NK-92 treated with Interleukin-12 subunit alpha and Interleukin-12 subunit beta, amount 100 ng/mL, for 24 hours (cell line): ENCODE measurements around the gene HECW1.

Experiments
- DNase-seq: peaks from one replicate; lab custom pipeline; 2025; lab: John Stamatoyannopoulos, UW

Gene HECW1

GRCh38 chr7:43265139-43265538 is 152.7 kb downstream of the HECW1 start:
- no peak for DNase-seq

DNA sequence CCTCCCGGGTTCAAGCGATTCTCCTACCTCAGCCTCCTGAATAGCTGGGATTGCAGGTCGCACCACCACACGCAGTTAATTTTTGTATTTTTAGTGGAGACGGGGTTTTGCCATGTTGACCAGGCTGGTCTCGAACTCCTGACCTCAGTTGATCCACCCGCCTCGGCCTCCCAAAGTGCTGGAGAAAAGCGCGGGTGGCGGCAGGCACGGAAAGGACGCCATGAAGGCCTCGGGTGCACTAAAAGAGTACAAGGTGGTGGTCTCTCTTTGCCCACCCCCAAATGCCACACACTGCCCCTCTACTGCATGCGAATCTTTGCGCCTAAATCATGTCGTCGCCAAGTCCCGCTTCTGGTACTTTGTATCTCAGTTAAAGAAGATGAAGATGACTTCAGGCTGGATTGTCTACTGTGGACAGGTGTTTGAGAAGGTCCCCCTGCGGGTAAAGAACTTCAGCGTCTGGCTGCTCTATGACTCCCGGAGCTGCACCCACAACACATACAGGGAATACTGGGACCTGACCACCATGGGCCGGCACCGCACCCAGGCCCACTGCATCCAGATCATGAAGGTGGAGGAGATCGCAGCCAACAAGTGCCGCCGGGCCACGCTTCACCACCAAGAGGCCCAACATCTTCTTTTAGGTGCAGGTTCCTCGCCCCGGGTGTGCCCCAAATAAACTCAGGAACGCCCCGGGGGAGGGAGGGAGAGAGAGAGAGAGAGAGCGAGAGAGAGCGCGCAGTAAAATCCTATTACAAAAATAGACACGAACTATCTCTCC is 161.7 kb downstream of the HECW1 start:
- no peak for DNase-seq

DNA sequence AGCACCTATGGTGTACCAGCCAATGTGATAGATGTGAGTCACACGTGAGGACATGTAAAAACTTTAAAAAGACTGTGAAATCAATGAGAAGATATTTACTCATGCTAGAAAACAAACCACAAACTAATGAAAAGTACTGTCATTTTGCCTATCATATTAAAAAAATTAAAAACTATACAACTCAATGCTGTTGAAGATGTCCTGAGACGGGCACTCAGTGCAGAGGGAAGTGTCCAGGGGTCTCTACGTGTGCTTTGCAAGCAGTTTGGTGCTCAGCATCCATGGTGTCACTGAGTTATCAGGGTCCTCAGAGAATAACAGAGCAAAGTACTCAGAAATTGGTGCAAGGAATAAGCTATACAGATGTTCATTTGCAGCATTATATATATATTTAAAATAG is 162.3 kb downstream of the HECW1 start:
- DNase-seq = no peak

DNA sequence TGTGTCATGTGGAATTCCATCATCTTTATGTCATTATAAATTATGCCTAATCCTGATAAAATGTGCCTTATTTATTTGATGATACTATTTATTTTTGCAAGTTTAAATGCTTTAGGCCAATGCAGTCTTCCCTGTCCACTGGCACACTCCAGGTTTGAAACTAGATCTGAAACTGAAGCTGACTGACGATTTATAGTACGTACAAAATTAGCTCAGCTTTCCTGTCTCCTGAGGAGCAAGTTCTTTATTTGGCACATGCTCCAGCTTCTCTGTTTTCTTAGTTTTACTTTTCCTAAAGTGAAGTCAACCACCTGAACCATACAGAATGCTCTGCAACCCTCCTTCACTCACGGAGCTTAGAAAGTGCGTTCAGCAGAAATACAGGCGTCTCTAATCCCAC is 164.1 kb downstream of the HECW1 start:
- DNase-seq = no peak

GRCh38 chr7:43278088-43278644 is 165.7 kb downstream of the HECW1 start:
- no peak for DNase-seq

DNA sequence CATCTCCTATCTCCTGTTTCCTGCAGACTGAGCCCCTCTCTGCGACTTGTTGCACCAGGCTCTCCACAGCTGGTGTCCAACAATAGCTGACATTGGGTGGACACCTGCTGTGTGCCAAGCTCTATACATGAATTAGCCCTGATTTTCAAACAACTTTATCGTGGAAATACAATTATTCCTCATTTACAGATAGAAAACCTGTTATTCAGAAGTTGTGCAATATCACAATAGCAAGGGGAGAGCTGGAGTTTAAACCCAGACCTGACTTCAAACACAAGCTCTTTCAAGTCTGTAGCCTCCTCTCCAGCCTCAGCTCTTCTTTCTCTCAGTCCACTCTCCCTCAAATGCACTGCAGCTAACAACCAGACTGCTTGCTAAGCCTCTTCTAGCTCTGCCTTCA is 168.8 kb downstream of the HECW1 start:
- DNase-seq = no peak

- DNase-seq = no peak
Measured at GRCh38 chr7:43283706-43284105, 171.3 kb downstream of the HECW1 start.

GRCh38 chr7:43289826-43290225 is 177.4 kb downstream of the HECW1 start:
- DNase-seq = no peak

GRCh38 chr7:43290978-43291377 is 178.5 kb downstream of the HECW1 start:
- DNase-seq = no peak

DNA sequence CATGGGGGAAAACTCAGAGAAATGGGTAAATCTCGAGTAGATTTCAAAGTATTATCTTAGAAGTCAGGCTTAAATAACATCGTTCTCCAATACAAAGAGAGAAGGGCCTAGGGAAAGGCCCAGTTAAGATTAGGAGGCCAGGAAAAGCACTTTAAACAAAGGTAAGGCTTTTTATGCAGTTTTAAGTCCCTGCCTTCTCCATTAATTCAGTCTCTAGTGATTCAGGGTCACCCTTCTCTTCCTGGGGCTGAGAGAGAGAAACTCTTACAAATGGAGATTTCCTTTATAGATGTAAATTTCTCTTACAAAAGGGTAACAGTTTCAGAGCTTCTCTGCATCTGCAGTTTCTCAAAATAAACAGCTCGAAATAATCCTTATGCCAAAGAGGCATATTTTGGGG is 179.3 kb downstream of the HECW1 start:
- DNase-seq = no peak

DNA sequence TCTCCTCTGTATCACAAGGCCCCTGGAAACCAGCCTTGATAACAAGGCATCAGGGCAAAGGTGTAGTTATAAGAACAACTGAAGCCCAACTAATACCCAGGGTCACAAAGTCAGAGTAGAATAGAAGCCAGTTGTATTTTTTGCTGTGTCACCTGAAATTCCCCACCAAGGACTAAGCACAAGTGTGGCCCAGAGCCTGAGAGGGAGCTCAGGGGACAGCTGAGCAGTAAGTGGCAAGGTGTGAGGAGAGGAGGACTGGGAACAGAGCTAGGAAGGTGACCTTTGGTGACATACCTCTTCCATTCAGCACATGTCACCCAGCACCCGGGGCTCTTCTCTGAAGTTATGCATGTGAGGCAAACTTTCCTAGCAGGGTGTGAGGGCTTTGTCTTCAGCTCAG is 179.9 kb downstream of the HECW1 start:
- DNase-seq = no peak

DNA sequence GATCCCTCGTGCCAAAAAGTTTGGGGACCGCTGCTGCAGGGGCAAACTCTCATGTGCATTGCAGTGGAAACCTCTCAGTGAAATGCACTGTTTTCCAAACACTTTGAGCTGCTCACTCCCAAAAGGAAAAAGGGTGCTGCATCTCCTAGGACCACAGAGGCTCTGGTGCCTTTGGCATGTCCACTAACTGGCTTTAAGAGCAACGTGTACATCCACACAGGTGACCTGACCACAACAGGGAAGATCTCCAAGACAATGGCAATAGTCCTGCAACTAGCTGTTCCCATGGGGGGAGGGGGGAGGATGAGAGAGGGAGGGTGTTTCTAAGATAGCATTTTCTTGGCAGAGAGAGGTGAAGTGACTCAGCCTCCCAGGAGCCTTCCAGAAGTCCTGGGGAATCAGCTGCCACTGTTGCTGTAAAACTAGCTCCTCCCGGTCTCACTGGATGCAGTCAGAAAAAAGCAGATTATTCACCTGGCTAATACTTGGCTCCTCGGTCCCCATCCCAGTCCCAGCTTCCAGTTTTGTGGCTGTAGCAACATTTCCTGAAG is 181.7 kb downstream of the HECW1 start:
- no peak for DNase-seq

DNA sequence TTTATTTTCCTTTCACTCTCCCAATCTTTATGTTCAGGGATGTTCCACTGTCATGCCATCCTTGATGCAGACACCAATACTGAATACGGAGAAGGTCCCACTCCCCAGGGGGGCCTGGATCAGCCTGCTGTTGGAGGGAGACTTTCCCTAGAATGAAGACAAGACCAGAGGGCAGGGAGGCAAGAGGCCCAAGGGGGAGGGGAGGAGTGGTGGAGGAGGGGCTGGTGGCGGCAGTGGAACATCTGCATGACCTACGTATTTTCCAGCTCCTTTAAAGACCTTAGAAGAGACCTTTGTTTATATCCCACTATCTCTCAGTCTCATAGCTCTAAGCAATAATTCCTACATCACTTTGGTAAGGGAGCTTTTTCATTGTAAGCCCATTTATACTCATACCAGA is 183.0 kb downstream of the HECW1 start:
- DNase-seq = no peak

DNA sequence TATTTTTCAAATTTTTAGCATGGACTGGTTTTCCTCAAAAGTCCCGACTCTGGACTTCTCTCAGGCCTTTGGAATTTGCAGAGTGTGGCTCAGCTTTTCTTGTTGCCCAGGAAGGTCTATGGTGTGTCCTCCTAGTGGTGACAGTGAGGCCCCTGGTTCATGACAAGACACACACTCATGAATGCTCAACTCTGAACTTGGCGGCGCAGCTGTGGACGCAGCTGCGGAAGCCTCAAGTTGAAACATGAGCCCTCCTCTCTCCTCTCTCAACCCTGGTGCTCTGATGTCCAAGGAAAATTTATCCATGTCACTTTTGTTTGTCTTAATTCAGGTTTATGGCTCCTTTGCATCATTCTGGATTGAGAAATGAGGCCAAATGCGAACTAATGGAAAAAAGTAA is 183.9 kb downstream of the HECW1 start:
- no peak for DNase-seq

DNA sequence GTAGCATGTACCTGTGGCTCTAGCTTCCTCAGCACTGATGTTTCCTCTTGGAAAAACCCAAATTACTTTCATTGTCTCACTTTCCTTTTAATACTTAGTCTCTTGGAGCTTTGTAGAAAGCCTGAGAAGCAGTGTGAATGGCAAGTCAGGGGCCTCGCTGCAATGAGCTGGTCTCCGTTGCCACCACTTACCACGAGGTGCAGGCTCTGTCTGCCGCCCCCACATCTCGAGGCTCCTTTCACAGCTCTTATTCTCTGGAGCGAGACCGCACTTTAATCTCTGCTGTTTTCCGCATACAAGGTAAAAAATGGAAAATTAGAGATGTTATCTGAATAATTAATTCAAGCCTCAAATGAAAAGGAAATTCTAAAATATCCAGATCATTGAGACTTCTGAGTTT is 186.2 kb downstream of the HECW1 start:
- no peak for DNase-seq

DNA sequence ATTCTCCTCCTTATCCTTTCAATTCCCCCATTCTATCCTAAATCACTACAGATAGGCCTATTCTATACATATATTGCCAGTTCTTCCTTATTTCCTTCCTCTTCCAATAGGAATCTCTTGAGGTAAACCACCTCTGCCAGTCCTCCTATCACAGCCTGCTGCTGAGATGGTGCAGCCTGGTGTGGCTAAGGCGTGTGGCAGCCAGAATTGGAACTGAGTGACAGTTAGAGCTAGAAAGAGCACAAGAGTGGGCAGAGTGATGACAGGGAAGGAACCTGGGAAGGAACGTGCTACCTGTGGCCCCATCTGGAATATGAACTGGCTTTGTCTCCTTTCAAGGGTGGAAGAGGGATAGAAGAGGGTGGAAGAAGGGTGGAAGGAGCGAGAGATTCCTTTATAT is 187.7 kb downstream of the HECW1 start:
- no peak for DNase-seq

DNA sequence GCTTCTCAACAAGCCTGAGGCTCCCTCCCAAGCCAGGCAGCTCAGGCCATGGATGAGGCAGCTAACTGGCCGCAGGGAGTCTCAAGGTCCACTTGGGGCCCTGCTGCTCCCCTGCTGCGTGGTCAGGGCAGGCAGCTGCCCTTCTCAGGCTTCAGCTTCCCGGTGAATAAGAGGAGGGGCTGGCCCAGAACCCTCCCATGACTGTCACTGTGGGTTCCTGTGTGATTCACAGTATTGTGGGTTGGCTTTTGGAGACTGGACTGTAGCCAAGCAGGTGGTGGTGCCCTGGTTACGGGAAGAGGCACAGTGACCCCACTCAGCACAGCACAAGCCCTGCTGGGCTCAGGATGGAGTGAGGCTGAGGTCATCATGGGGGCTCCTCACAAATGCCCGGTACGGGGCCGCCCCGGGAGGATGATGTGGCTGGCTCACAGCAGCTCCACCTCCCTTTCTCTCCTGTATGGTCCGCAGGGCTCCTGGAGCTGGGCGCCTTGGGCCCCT is 189.8 kb downstream of the HECW1 start:
- DNase-seq = no peak

GRCh38 chr7:43302773-43303460 is 190.5 kb downstream of the HECW1 start:
- DNase-seq = no peak

GRCh38 chr7:43303740-43304241 is 191.3 kb downstream of the HECW1 start:
- DNase-seq = peak; percentile 8

- no peak for DNase-seq
Measured at GRCh38 chr7:43306404-43306803, 194.0 kb downstream of the HECW1 start.

GRCh38 chr7:43307522-43307921 is 195.1 kb downstream of the HECW1 start:
- no peak for DNase-seq

- no peak for DNase-seq
Measured at GRCh38 chr7:43308913-43309705, 196.7 kb downstream of the HECW1 start.
